HUES6 (cell line): ENCODE measurements around the gene RPL10A.

ENCODE experiments used
- H3K27ac ChIP-seq: 2 replicates; pipeline ENCODE4 v1.7.0; 2013; ENCODE audit warnings: low read depth, mild to moderate bottlenecking, low read length, inconsistent platforms
- H3K27me3 ChIP-seq: 2 replicates; pipeline ENCODE4 v1.6.1; 2013; ENCODE audit warnings: low read length; ENCODE audit not compliant: control insufficient read depth, insufficient read depth
- H3K36me3 ChIP-seq: 2 replicates; pipeline ENCODE4 v1.6.1; 2013; ENCODE audit warnings: low read length; ENCODE audit not compliant: control insufficient read depth, insufficient read depth
- H3K4me1 ChIP-seq: 2 replicates; pipeline ENCODE4 v1.6.1; 2013; ENCODE audit warnings: low read length; ENCODE audit not compliant: control insufficient read depth, insufficient read depth
- H3K4me3 ChIP-seq: 2 replicates; pipeline ENCODE4 v1.5.1; 2013; ENCODE audit warnings: low read depth, low read length
- H3K9ac ChIP-seq: one replicate; pipeline ENCODE4 v1.6.1; 2013; ENCODE audit warnings: mild to moderate bottlenecking, low read length
- H3K9me3 ChIP-seq: 2 replicates; pipeline ENCODE4 v1.6.1; 2013; ENCODE audit warnings: low read depth, low read length; ENCODE audit not compliant: control insufficient read depth, insufficient read depth

RPL10A gene

DNA sequence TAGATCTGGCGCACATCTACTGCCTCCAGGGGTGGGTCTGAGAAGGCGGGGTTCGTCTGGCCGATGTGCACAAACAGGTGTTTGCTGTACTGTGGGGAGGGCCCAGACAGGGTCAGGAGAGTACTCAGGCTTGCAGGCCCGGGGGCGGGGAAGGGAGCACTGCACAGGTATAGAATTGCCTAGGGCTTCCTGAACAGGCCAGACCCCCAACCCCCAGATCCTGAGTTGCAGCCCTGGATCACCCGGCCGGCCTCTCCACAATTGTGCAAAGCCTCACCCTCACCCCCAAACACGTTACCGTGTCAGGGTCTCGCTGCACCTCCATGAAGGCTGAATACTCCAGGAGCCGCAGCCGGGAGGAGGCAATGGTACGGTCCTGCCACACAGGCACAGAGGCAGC, 7.8 kb downstream of the RPL10A start:
- Histone ChIP-seq H3K9ac (no peak overlapping the region), H3K27me3 (no peaks in the 10 kb centered on the region), H3K36me3 (peaks cover 77% of the 10 kb centered on the region), H3K4me3 (no peak overlapping the region), H3K9me3 (no peaks in the 10 kb centered on the region), H3K4me1 (peaks cover 3% of the 10 kb centered on the region; the same call in 1 of the 2 replicates), H3K27ac (no peak overlapping the region)

DNA sequence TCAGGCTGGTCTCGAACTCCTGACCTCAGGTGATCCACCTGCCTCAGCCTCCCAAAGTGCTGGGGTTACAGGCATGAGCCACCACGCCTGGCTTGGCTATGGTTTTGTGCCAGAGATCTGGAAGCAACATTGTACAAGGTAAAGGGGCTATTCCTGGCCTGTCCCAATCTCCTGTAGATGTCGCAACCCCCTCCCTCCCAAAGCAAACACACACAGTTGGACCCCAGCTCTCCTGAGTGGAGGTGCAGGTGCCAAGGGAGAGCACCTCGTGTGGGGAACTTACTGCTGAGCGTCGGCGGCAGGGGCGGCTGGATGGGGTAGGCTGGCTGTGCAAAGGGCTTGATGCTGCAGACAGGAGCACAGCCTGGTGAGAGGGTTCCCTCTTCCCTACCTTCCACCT, 8.8 kb downstream of the RPL10A start:
- no peaks in the 10 kb centered on the region for H3K27me3 ChIP-seq
- H3K36me3 ChIP-seq = peaks cover 73% of the 10 kb centered on the region
- H3K9me3 ChIP-seq = no peaks in the 10 kb centered on the region
- no peak overlapping the region for H3K9ac ChIP-seq
- no peaks in the 10 kb centered on the region for H3K4me1 ChIP-seq
- no peak overlapping the region for H3K4me3 ChIP-seq
- H3K27ac ChIP-seq = no peak overlapping the region

DNA sequence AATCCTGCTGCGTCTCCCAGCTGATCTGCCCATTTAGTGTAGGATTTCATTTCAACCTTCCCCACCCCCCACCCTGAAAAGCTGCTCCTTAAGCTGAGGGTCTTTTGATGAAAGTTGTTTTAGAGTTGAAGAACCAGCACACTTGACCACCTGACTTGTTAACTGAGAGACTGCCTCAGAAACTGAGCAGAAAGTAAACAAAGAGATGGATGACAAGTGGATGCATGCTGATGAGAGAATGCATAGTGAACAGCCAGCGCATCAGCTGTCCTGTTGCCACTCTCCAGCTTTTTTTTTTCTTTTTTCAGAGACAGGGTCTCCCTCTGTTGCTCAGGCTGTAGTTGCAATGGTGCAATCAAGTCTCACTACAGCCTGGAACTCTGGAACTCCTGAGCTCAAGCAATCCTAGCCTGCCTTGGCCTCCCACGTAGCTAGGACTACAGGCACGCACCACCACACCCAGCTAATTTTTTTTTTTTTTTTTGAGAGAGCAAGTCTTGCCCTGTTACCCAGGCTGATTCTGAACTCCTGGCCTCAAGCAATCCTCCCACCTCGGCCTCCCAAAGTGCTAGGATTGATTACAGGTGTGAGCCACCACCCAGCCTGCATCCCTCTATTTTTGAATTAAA, 9.5 kb downstream of the RPL10A start:
- Histone ChIP-seq H3K9ac (no peak overlapping the region), H3K27me3 (no peaks in the 10 kb centered on the region), H3K27ac (no peak overlapping the region), H3K36me3 (peaks cover 67% of the 10 kb centered on the region), H3K9me3 (no peaks in the 10 kb centered on the region), H3K4me3 (no peak overlapping the region), H3K4me1 (no peaks in the 10 kb centered on the region)

DNA sequence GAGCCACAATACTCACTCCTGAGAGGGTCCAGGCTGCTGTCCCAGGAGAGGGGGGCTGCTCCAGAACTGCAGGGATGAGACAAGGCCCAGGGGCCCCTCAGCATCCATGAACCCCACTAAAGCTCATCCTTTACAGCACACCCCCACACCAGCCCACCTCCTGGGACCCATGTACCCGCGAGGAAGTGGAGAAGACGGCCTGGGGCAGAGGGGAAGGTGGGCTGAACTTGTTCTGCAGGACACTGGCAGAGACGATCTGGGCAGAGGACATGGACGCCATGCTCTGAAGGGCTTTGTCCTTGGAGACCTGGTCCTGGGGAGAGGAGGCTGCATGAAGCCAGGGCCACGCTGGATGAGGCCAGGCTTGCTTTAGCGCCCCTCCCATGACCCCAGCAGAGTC, 10.1 kb downstream of the RPL10A start:
- H3K4me1 ChIP-seq = no peaks in the 10 kb centered on the region
- H3K27me3 ChIP-seq = no peaks in the 10 kb centered on the region
- no peak overlapping the region for H3K4me3 ChIP-seq
- H3K9ac ChIP-seq = no peak overlapping the region
- H3K9me3 ChIP-seq = no peaks in the 10 kb centered on the region
- H3K36me3 ChIP-seq = peaks cover 69% of the 10 kb centered on the region
- no peak overlapping the region for H3K27ac ChIP-seq

DNA sequence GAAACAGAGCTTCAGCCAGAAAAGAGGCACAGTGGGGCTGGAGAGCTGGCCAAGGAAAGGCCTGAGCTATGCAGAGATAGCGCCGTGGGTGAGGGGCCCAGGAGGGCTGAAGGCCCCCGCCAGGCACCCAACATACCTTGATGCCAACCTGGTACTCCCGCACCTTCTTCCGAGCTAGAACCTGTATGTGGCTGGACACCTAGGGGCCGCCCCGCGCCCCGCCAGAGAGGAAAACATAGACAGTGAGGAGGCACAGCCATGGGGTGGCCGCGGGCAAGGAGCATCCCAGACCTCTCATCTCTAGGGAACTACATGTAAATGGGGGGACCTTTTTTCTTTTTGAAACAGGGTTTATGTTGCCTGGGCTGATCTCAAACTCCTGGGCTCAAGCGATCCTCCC, 12.0 kb downstream of the RPL10A start:
- H3K4me1 ChIP-seq = peaks cover 8% of the 10 kb centered on the region
- H3K27ac ChIP-seq = no peak overlapping the region
- H3K4me3 ChIP-seq = no peak overlapping the region
- no peaks in the 10 kb centered on the region for H3K27me3 ChIP-seq
- H3K9me3 ChIP-seq = no peaks in the 10 kb centered on the region
- H3K9ac ChIP-seq = no peak overlapping the region
- H3K36me3 ChIP-seq = peaks cover 61% of the 10 kb centered on the region

GRCh38 chr6:35481226-35481625, 13.0 kb downstream of the RPL10A start:
- Histone ChIP-seq H3K9ac (no peak overlapping the region), H3K27me3 (no peaks in the 10 kb centered on the region), H3K9me3 (no peaks in the 10 kb centered on the region), H3K4me1 (peaks cover 18% of the 10 kb centered on the region), H3K36me3 (peaks cover 54% of the 10 kb centered on the region), H3K27ac (no peak overlapping the region), H3K4me3 (no peak overlapping the region)

GRCh38 chr6:35483062-35483461, 14.9 kb downstream of the RPL10A start:
- Histone ChIP-seq H3K27me3 (no peaks in the 10 kb centered on the region), H3K9ac (no peak overlapping the region), H3K36me3 (peaks cover 40% of the 10 kb centered on the region), H3K9me3 (no peaks in the 10 kb centered on the region), H3K4me3 (no peak overlapping the region), H3K27ac (no peak overlapping the region), H3K4me1 (peaks cover 35% of the 10 kb centered on the region)

DNA sequence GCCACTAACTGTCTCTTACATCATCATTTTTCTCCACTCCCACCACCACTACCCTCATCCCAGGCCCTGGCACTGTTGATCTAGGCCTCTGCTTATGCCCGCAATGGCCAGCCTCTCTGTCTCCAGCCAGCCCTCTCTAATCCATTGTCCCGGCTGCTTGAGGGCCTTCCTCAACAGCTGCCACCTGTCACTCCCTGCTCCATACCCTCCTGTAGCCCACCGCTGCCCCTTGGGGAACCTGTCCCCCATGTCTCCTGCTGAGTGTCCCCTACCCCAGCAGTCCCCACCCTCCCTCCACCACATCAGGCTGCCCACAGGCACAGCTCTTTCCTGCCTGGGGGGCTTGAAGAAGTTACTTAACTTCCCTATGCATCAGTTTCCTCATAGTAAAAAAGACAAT, 15.3 kb downstream of the RPL10A start:
- no peak overlapping the region for H3K9ac ChIP-seq
- no peak overlapping the region for H3K4me3 ChIP-seq
- H3K27ac ChIP-seq = no peak overlapping the region
- H3K4me1 ChIP-seq = peaks cover 39% of the 10 kb centered on the region
- H3K9me3 ChIP-seq = no peaks in the 10 kb centered on the region
- H3K36me3 ChIP-seq = peaks cover 35% of the 10 kb centered on the region
- H3K27me3 ChIP-seq = no peaks in the 10 kb centered on the region

- Histone ChIP-seq H3K4me3 (no peak overlapping the region), H3K27me3 (no peaks in the 10 kb centered on the region), H3K36me3 (peaks cover 32% of the 10 kb centered on the region), H3K27ac (peak overlapping the region; percentile 98; the same call in 1 of the 2 replicates), H3K9me3 (no peaks in the 10 kb centered on the region), H3K9ac (peak overlapping the region; percentile 95), H3K4me1 (peaks cover 41% of the 10 kb centered on the region)
Observed at GRCh38 chr6:35483893-35484645, 15.9 kb downstream of the RPL10A start.

GRCh38 chr6:35484921-35485392, 16.8 kb downstream of the RPL10A start:
- Histone ChIP-seq H3K4me3 (peak overlapping the region; percentile 41), H3K36me3 (peaks cover 25% of the 10 kb centered on the region), H3K4me1 (peaks cover 48% of the 10 kb centered on the region), H3K9me3 (no peaks in the 10 kb centered on the region), H3K27me3 (no peaks in the 10 kb centered on the region), H3K27ac (peak overlapping the region; percentile 98), H3K9ac (peak overlapping the region; percentile 95)

DNA sequence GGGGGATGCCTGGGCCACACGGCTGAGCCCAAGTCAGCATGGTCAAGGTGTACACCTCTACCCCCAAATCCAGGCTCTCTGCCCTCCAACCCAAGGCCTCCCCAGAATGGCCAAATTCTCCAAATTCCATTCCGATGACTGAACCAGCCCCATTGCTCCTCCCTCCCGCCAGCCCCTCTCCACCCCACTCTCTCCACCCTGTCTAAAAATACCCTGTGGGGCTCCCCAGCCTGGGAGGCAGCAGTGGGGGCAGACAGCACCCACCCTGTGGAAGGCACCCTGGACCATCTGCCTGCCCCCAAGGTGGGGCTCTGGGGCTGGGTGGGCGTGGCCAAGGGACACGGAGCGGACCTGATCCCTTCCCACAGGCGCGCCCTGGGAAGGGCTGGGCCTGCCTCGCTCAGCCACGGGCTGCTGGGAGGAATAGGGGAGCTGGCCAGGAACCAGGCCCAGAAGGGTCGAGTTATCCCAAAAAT, 17.2 kb downstream of the RPL10A start:
- Histone ChIP-seq H3K27ac (peak overlapping the region; percentile 98), H3K9me3 (no peaks in the 10 kb centered on the region), H3K9ac (peak overlapping the region; percentile 95), H3K4me3 (peak overlapping the region; percentile 41), H3K27me3 (no peaks in the 10 kb centered on the region), H3K4me1 (peaks cover 51% of the 10 kb centered on the region), H3K36me3 (peaks cover 23% of the 10 kb centered on the region)
